Astrocyte (in vitro differentiated cells and primary cell): ENCODE results near the gene GPR27. TPM values are rescaled to one million over a fixed set of nuclear protein-coding genes. Genes with fewer than 3 reads are reported as not detected.

Experiments
- DNase-seq: peaks from one replicate; pipeline ENCODE4 v3.0.0-alpha.2; 2010; ENCODE audit warnings: low read depth
- FAIRE-seq: peaks from 2 replicates; lab custom pipeline; 2011; peaks lifted over from hg19 to GRCh38; lab: Jason Lieb, UNC
- H2AFZ ChIP-seq: 2 replicates; pipeline ENCODE4 v1.6.0; 2012; ENCODE audit warnings: low read depth, low read length, inconsistent platforms
- H3K27ac ChIP-seq: 2 replicates; pipeline ENCODE4 v1.5.1; 2011; ENCODE audit warnings: low read depth, low read length, inconsistent platforms
- H3K27me3 ChIP-seq: 2 replicates; pipeline ENCODE4 v1.6.0; 2011; ENCODE audit warnings: low read length, inconsistent platforms; ENCODE audit not compliant: insufficient read depth
- H3K36me3 ChIP-seq: 2 replicates; pipeline ENCODE4 v1.5.1; 2011; ENCODE audit warnings: low read length, inconsistent platforms; ENCODE audit not compliant: insufficient read depth
- H3K4me1 ChIP-seq: 2 replicates; pipeline ENCODE4 v1.5.1; 2011; ENCODE audit warnings: low read length, inconsistent platforms; ENCODE audit not compliant: insufficient read depth
- H3K4me2 ChIP-seq: 2 replicates; pipeline ENCODE4 v1.6.0; 2012; ENCODE audit warnings: low read length, inconsistent platforms
- H3K4me3 ChIP-seq: 2 replicates; pipeline ENCODE4 v1.5.1; 2011; ENCODE audit warnings: low read depth, mild to moderate bottlenecking, low read length, inconsistent platforms; ENCODE audit not compliant: insufficient read depth
- H3K79me2 ChIP-seq: 2 replicates; pipeline ENCODE4 v1.6.0; 2012; ENCODE audit warnings: mild to moderate bottlenecking, low read length, inconsistent platforms; ENCODE audit not compliant: insufficient read depth
- H3K9ac ChIP-seq: 2 replicates; pipeline ENCODE4 v1.6.0; 2012; ENCODE audit warnings: mild to moderate bottlenecking, low read length, inconsistent platforms
- H3K9me3 ChIP-seq: 2 replicates; pipeline ENCODE4 v1.5.1; 2012; ENCODE audit warnings: low read depth, mild to moderate bottlenecking, low read length, inconsistent platforms; ENCODE audit not compliant: insufficient read depth
- H4K20me1 ChIP-seq: 2 replicates; pipeline ENCODE4 v1.6.0; 2012; ENCODE audit warnings: low read length, inconsistent platforms; ENCODE audit not compliant: insufficient read depth
- H3K27ac Mint-ChIP-seq: one replicate; pipeline ENCODE4 v1.8.0; 2021; ENCODE audit warnings: mild to moderate bottlenecking, mixed read lengths; ENCODE audit not compliant: unreplicated experiment
- H3K27me3 Mint-ChIP-seq: one replicate; pipeline ENCODE4 v1.8.0; 2021; ENCODE audit warnings: low read depth, mixed read lengths; ENCODE audit not compliant: unreplicated experiment
- H3K36me3 Mint-ChIP-seq: one replicate; pipeline ENCODE4 v1.8.0; 2021; ENCODE audit warnings: low read depth, mixed read lengths; ENCODE audit not compliant: unreplicated experiment
- H3K4me1 Mint-ChIP-seq: one replicate; pipeline ENCODE4 v1.8.0; 2021; ENCODE audit warnings: low read depth, mixed read lengths; ENCODE audit not compliant: unreplicated experiment
- H3K4me3 Mint-ChIP-seq: one replicate; pipeline ENCODE4 v1.8.0; 2021; ENCODE audit warnings: mild to moderate bottlenecking, moderate library complexity, mixed read lengths; ENCODE audit not compliant: unreplicated experiment
- H3K9me3 Mint-ChIP-seq: one replicate; pipeline ENCODE4 v1.8.0; 2021; ENCODE audit warnings: mild to moderate bottlenecking, mixed read lengths; ENCODE audit not compliant: unreplicated experiment
- CTCF ChIP-seq: IDR thresholded peaks from 2 replicates; pipeline ENCODE4 v1.5.1; 2011; ENCODE audit warnings: low read depth, mild to moderate bottlenecking, inconsistent platforms, low read length, moderate library complexity; ENCODE audit not compliant: insufficient read depth
- EZH2 ChIP-seq: IDR thresholded peaks from 2 replicates; pipeline ENCODE4 v1.6.1; 2012; ENCODE audit warnings: mild to moderate bottlenecking, low read length, inconsistent platforms; ENCODE audit not compliant: insufficient read depth
- total RNA-seq: library from RNA; stranded (reverse); gene quantifications from 2 replicates; pipeline ENCODE4 v1.2.1, GENCODE V29; 2021

GPR27 gene
- total RNA-seq, 1 donor from 2014 or later: 2.9 TPM

DNA sequence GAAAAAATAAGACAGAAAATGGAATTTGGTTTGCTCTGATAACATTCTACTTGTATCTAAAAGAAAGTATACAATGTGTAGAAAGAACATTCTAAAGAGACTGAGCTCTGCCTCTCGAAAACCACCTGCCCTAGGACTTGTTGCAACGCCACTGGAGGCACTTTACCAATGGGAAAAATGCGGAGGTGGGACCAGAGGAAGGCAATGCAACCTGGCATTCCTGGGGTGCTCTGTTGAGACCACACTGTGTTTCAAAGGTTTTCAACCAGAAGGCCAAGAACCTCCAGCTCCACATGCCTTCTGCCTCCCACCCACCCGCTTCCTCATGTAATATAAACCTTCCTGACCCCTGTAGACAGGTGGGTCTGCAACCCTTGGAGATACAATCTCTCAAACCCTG is 26.8 kb downstream of the GPR27 start:
- Mint-ChIP-seq H3K4me1 (peaks cover 2% of the 10 kb centered on the region), H3K36me3 (no peaks in the 10 kb centered on the region), H3K9me3 (no peaks in the 10 kb centered on the region), H3K4me3 (no peak overlapping the region), H3K27ac (no peak overlapping the region), H3K27me3 (peaks cover 51% of the 10 kb centered on the region)
- Histone ChIP-seq H3K79me2 (no peaks in the 10 kb centered on the region), H3K9me3 (no peaks in the 10 kb centered on the region), H2AFZ (no peak overlapping the region), H3K9ac (no peak overlapping the region), H3K36me3 (no peaks in the 10 kb centered on the region), H3K27me3 (peaks cover 45% of the 10 kb centered on the region), H3K4me1 (no peaks in the 10 kb centered on the region), H4K20me1 (no peaks in the 10 kb centered on the region), H3K4me3 (no peak overlapping the region), H3K27ac (no peak overlapping the region), H3K4me2 (no peak overlapping the region)
- TF ChIP-seq CTCF (no peak), EZH2 (no peak)
- FAIRE-seq (no peak), DNase-seq (no peak)

DNA sequence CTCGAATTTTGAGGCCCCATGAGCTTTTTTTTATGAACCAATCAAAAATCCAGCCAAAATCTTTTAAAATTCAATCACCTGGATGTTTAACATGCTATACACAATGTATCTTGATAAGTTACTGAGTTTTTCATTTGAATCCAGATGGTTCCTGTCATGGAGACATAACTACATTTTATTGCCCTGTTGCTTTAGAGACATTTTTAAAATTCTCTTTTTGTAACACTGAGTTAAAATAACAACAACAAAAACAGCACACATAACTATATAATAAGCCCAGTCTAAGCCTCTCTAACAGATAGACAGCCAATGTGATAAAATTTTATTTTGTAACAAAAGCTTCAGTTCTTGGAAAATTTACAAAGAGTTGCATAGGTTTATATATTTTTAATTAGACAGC is 29.5 kb downstream of the GPR27 start:
- H3K4me3 ChIP-seq: no peak overlapping the region
- H4K20me1 ChIP-seq: no peaks in the 10 kb centered on the region
- Mint-ChIP-seq H3K9me3 (no peaks in the 10 kb centered on the region), H3K36me3 (no peaks in the 10 kb centered on the region), H3K27me3 (peaks cover 64% of the 10 kb centered on the region), H3K4me3 (no peak overlapping the region), H3K27ac (no peak overlapping the region), H3K4me1 (peaks cover 4% of the 10 kb centered on the region)
- no peaks in the 10 kb centered on the region for H3K4me1 ChIP-seq
- no peak overlapping the region for H3K4me2 ChIP-seq
- no peak for DNase-seq
- H2AFZ ChIP-seq: no peak overlapping the region
- no peak for FAIRE-seq
- peaks cover 63% of the 10 kb centered on the region for H3K27me3 ChIP-seq
- no peak for TF ChIP-seq EZH2
- TF ChIP-seq CTCF: no peak
- H3K9ac ChIP-seq: no peak overlapping the region
- no peaks in the 10 kb centered on the region for H3K36me3 ChIP-seq
- H3K27ac ChIP-seq: no peak overlapping the region
- no peaks in the 10 kb centered on the region for H3K9me3 ChIP-seq
- H3K79me2 ChIP-seq: no peaks in the 10 kb centered on the region

- no peaks in the 10 kb centered on the region for H3K4me1 ChIP-seq
- FAIRE-seq: no peak
- no peak overlapping the region for H3K4me3 ChIP-seq
- H3K9ac ChIP-seq: no peak overlapping the region
- no peak overlapping the region for H2AFZ ChIP-seq
- Mint-ChIP-seq H3K4me3 (peak overlapping the region; percentile 75), H3K9me3 (no peaks in the 10 kb centered on the region), H3K4me1 (peaks cover 4% of the 10 kb centered on the region), H3K27me3 (peaks cover 62% of the 10 kb centered on the region), H3K36me3 (no peaks in the 10 kb centered on the region), H3K27ac (no peak overlapping the region)
- no peaks in the 10 kb centered on the region for H4K20me1 ChIP-seq
- H3K36me3 ChIP-seq: no peaks in the 10 kb centered on the region
- no peaks in the 10 kb centered on the region for H3K9me3 ChIP-seq
- peaks cover 61% of the 10 kb centered on the region for H3K27me3 ChIP-seq
- no peak for DNase-seq
- no peaks in the 10 kb centered on the region for H3K79me2 ChIP-seq
- peak overlapping the region; percentile 73 for H3K4me2 ChIP-seq
- TF ChIP-seq EZH2 (peak; percentile 29), CTCF (no peak)
- no peak overlapping the region for H3K27ac ChIP-seq
Observed at GRCh38 chr3:71784201-71784913, 30.7 kb downstream of the GPR27 start.
